GM19025 (cell line): ENCODE data around the gene PHPT1.
"Not testable (repeated sequence)": the region's sequence is repeated elsewhere in the genome, so short reads cannot be mapped to it uniquely, and the experiment has no call there.

Experiments
- ATAC-seq: cut with Tn5 transposase; IDR thresholded peaks from one replicate; pipeline ENCODE4 v1.9.1; 2021; ENCODE audit warnings: mild to moderate bottlenecking, low read depth, moderate library complexity; ENCODE audit not compliant: unreplicated experiment

The PHPT1 gene

DNA sequence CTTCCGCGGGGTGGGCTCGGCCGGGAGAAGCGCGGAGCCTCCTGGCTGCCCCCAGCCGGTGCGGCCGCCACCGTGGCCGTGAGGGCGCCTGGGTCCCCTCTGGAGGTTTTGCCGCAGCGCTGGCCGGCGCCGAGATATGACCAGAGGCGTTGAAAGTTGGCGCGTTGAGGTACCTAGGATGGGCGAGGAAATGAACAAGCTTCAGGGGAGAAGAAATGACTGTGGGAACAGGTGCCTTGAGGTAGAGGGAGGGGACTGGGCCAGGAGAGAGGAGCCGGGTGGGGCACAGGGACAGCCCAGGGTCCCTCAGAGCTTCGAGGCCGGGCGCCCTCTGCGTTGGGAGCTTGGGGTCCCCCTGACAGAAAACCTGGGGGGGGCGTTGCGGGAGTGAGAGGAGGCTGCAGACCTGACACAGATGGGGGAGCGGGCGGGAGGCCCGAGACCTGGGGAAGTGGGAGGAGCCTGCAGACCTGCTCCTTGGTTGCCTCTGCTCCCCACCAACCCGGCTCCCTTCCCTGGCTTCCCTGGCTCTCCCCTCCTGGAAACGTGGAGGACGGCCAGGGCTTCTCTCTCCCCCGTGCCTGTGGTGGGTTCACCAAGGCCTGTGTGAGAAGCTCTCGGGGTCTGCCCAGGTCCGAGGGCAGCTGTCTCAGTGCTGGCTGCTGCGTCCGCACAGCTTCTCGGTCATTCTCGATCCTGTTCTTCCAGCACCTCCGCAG lies 27.2 kb upstream of the PHPT1 start:
- no peak for ATAC-seq

DNA sequence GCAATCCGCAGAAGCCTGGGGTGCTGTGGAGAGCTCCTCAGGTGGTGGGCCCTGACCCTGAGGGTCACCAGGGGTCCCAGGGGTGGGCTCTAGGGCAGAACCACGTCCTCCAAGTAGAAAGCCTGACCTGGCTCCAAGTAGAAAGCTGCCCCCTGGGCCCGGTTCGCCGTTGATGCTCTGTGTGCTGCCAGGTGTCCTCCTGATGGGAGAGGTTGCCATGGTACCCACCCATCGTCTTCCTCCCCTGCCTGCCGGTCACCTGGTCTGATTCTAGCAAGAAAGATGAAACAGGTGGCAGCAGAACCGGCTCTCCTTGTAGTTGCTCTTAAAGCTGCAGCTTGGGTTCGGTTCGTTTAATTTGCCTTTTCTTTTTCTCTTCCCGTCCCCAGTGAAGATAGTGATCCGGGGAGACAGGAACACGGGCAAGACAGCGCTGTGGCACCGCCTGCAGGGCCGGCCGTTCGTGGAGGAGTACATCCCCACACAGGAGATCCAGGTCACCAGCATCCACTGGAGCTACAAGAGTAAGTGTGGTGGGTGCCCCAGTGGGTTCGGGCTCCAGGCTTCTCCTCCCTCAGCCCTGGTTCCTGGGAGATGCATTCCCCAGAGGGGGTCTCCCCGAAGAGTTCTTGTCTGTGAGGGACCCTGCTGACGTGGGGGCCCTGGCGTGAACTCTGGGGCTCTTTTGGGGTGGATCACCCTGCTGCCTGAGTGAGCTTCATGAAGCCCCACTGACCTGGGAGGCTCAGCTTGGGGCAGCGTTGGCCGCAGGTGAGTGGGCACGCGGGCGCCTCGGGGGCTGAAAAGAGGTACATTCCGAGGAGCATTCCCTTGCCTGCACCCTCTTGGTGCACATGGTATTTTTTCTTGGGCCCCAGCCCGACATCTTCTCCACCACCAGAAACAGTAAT lies 25.8 kb upstream of the PHPT1 start:
- no peak for ATAC-seq

GRCh38 chr9:136824496-136825225 lies 24.5 kb upstream of the PHPT1 start:
- no peak for ATAC-seq

DNA sequence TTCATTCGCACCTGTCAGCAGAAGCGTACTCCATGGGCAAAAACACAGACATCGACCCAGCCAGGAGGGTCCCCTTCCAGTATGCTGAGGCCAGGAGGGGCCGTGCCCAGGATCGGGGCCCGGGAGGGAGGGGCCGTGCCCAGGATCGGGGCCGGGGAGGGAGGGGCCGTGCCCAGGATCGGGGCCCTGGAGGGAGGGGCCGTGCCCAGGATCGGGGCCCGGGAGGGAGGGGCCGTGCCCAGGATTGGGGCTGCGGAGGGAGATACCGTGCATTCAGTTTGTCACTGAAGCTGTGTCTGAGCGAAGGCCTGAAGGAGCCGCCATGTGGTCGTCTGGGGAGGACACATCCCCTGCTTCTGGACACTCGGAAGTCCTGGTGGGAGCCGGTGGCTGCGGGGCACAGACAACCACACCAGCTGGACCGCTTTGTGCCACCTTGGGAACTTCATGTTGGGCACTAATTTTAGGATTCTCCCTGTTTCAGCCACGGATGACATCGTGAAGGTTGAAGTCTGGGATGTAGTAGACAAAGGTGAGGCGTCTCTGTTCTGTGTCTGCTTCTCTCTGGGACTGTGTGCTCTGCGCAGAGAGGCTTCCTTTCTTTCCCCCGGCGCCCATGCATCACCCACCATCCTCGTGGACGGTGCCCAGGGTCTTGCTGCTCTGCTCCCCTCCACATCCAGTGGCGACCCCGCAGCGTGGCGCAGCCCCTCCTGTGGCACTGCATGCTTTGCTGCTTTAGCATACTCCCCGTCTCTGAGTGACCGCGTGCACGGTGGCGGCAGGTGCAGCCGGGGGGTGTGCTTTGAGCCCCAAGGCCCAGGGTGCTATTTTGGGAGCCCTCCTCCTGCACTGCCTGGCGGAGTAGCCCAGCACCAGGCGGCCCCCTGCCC lies 23.7 kb upstream of the PHPT1 start:
- ATAC-seq = no peak

- no peak for ATAC-seq
Observed at GRCh38 chr9:136826188-136826541, 23.0 kb upstream of the PHPT1 start.

DNA sequence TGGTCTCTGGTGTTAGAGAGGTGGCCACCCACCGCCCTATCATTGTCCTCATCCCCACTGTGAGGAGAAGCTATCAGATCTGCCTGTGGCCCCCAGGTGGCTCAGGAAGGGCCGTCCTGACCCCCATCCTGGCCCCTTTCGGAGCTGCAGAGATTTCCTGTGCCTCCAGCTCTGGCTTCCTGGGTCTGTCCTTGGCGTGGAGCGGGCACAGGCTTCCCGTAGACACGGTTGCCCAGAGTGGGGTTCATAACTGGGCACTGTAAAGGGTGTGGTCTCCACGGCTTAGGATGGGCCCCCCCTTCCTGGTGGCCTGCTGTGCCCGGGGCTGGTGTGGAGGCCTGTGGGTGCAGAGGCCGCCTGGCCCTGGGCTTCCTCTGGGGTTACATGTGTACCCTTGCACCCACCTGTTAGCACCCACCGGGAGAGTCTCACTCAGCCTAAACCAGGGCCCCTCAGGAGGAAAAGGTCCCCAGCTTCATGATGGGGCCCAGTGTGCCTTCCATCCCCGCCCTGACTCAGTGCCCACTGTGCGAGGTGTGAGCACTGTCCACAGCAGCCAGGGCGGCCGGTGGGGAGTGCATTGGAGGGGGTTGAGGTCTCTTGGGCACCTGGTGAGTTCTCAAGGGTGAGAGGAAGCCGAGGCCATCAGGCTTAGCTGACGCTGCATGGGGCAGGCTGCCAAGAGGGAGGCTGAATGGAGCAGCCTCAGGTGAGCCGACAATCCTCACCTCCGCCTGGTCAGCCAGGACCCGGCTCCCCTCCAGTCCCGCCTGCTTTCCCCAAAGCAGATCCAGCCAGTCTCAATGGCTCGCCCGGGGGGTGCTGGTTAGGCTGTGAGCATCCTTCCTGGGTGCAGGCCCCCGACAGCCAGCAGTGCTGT lies 22.3 kb upstream of the PHPT1 start:
- no peak for ATAC-seq

GRCh38 chr9:136827794-136828473 lies 21.3 kb upstream of the PHPT1 start:
- no peak for ATAC-seq

DNA sequence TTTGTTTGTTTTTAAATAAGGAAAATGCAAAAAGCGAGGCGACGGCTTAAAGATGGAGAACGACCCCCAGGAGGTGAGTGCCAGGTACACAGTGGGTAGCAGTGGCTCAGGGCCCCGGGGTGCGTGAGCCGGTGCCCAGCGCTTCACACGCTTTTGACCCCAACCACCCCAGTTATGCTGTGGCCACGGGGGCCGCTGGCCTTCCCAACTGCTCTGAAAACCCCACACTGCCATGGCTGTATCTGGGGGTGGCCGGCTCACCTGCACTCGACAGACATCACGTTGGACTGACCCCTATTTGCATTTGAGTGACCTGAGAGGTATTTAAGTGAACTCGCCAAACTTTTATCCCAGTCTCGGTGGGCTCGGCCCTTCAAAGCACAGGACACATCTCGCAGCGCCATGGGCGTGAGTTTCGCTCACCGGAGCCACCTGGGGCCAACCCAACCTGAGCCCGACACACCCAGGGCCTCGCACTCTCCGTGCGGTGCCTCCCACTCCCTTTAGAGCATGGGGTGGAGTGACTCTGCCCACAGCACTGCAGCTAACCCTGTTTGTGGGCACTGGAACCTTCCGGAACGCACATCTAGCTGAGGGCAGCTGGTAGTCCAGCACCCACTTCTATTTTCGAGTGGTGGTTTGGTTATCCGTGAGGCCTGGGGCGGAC lies 20.6 kb upstream of the PHPT1 start:
- no peak for ATAC-seq

DNA sequence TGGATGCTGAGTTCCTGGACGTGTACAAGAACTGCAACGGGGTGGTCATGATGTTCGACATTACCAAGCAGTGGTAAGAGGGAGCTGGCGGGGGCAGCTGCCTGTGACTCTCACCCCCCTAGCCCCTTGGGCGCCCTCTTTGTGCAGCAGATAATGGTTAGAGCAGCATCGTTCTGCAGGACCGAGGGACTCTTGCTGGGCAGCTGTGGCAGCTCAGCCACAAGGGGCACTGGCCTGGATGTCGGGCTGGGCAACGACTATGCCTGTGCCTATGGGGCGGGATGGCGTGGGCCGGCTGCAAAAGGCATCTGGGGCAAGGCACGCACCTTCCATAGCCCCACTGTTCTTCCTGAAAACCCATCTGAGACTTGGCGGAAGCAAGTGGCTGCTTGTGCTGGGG lies 19.8 kb upstream of the PHPT1 start:
- no peak for ATAC-seq

DNA sequence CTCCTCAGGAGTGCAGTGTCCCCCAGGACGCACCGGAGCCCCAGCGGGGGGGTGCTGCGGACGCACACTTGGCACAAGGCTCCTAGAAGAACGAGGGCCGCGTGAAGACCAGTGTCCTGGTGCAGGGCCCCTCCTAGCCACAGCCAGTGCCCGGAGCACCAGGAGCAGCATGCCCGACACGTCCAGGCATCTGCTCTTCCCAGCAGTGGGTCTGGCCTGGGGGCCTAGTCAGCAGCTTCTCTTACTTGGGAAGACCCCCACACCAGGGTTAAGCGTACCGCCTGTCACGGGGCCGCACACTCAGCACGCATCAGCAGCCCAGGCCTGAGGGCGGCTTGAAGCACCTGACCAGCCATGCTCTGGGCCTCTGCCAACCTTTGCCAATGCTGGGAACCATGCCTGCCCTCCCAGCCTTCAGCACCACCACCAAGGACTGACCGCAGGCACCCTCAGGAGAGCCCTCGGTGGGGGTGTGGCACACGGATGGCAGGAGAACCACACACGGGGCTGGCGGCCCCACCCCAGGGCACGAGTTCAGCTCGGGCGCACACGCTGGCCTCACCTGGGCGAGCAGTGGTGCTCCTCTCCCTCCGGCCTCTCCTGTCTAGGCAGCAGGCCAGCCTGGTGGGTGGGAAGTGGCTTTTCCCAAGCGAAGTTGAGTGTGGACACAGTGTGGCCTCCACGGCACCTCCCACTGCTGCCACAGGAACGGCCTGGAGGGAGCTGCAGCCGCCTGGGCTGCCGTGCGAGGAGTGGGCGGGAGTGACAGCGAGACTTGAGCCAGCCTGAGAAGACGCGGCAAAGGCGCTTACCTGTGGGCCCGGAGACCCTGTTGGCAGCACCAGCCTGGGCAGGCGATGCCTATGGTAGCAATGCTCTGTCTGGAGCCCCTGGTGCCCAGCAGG lies 19.0 kb upstream of the PHPT1 start:
- ATAC-seq = no peak

DNA sequence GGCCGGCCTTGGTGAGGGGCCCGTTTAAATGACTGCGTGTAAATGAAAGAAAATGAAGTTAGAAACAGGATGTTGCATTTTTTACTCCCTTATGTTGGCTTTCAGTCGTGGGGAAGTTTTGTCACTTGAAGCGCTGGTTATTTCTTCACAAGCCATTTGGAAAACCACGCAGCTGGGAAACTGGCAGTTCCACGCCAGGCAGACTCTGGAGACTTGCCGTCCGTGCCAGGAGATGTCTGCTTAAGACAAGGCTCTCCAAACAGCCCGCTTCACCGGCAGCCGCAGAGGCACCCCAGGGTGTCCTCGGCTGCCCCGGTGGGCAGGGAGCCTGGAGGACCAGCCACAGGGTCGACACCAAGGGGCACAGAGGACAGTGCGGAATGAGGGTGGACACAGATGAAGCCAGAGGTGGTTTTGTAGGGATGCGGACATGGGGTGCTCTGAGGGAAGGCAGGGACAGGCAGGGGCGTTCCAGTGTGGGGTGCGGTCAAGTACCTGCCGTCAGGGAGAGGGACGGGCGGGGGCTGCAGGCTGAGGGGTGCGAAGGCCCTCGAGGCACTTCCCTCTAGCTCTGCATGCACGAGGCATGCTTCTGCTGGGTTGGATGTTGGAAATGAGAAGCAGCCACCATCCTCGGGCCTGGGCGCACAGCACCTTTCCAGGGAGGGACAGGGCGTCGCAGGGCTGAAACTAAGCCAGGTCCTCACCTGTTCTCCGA lies 18.0 kb upstream of the PHPT1 start:
- no peak for ATAC-seq

- ATAC-seq = no peak
Observed at GRCh38 chr9:136831720-136832104, 17.5 kb upstream of the PHPT1 start.

DNA sequence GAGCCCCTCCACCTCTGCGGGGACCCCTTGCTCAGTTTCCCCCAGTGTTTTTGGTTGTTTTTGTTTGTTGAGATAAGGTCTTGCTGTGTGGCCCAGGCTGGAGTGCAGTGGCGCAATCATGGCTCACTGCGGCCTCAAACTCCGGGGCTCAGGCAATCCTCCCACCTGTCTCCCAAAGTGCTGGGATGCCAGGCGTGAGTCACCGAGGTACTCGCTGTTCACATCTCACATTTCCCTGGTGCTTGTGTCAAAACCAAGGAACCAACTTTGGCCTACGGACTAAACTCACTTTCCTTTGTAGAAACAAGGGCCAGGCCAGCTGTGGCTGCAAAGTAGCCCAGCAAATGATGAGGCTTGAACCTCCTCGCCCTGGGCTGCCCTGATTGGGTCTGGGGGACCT lies 16.6 kb upstream of the PHPT1 start:
- no peak for ATAC-seq

DNA sequence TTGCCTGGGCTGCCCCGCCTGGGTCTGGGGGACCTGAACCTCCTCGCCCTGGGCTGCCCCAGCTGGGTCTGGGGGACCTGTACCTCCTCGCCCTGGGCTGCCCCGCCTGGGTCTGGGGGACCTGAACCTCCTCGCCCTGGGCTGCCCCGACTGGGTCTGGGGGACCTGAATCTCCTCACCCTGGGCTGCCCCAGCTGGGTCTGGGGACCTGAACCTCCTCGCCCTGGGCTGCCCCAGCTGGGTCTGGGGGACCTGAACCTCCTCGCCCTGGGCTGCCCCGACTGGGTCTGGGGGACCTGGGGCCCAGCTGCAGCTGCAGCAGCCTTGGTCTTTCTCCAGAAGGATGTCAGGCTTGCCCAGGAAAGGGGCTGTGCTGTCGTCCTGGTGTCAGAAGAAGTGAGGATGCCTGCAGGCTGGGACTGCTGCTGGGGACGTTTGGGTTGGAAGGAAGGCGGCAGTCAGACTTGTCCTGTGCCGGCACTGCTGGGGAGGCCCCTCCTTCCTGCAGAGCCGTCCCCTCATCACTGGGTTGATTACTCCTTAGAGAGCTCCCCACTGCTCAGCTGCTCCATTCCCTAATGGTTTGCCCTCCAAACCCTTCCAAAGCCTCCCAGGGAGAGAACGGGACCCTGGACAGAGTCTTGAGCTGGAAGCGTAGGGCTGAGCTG lies 15.7 kb upstream of the PHPT1 start:
- ATAC-seq = not testable (repeated sequence)

GRCh38 chr9:136835162-136835931 lies 13.9 kb upstream of the PHPT1 start:
- ATAC-seq = no peak
